ENCODE measurements around the gene KRTAP19-7. TPM values are rescaled to one million over a fixed set of nuclear protein-coding genes. Genes with fewer than 3 reads are reported as not detected.

The KRTAP19-7 gene
- total RNA-seq, 1 experiment from 2014 or later, result not detected

DNA sequence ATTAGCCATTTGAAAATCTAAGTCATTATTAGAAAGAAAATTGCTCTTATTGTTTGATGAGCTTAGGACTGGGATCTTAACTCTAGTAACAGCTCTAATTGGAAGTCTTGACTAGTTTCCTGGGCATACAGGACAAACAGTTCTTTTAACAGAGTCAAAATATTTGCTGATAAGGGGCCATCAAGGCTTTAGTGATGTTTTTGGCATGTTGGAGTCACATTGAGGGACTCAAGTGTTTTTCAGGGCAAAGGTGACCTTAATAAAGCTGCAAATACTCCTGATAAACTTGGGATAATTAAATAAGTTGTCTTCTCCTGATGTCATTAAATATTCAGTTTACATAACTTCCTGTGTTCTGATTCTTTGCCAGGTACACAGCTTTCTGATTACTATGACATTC lies 6.5 kb upstream of the KRTAP19-7 start:
- no peak overlapping the region for H3K4me2 ChIP-seq (ENCODE audit: low read length)
- no peaks in the 10 kb centered on the region for H3K4me1 ChIP-seq (ENCODE audit: control insufficient read depth in 1 of 2, insufficient read depth in 2 of 2, low read length in 2 of 2)
- TF ChIP-seq EZH2 (IDR thresholded peaks at IDR 0.05), result no peak
- DNase-seq (ENCODE audit: low read depth, low spot score) (no peak), ATAC-seq (no peak)
- no peak overlapping the region for H2AFZ ChIP-seq (ENCODE audit: low read depth, low read length, poor library complexity, severe bottlenecking)
- no peaks in the 10 kb centered on the region for H4K20me1 ChIP-seq (ENCODE audit: insufficient read depth)
- no peak overlapping the region for H3K27ac ChIP-seq (ENCODE audit: low read depth, low read length)
- no peak overlapping the region for H3K9ac ChIP-seq (ENCODE audit: low read length)
- intact Hi-C loops (cut with micrococcal nuclease), result no loop called here
- H3K36me3 ChIP-seq (ENCODE audit: control insufficient read depth in 1 of 2, insufficient read depth in 2 of 2, low read length in 2 of 2), result no peaks in the 10 kb centered on the region
- no peaks in the 10 kb centered on the region for H3K27me3 ChIP-seq (ENCODE audit: insufficient read depth, low read length)
- ChIA-PET CTCF (no interaction called here), RAD21 (ENCODE audit: low non-redundant PET in 1 of 2, low total read pairs in 2 of 2, uncharacterized antibody in 2 of 2, unreplicated experiment in 2 of 2) (no interaction called here), POLR2A (no interaction called here)
- BruUV-seq (replicated peaks), result no TSS peak
- no peaks in the 10 kb centered on the region for H3K9me2 ChIP-seq (ENCODE audit: insufficient read depth)
- no peak overlapping the region for H3K4me3 ChIP-seq (replicated peaks in 1 of 2; ENCODE audit: low read depth in 1 of 2, low read length in 2 of 2)
- peaks cover 4 to 26% of the 10 kb centered on the region in 2 experiments; a peak in 3 of 4 replicates for H3K9me3 ChIP-seq (ENCODE audit: control insufficient read depth in 1 of 2, insufficient read depth in 1 of 2, low read depth in 1 of 2, low read length in 2 of 2)
- H3K79me2 ChIP-seq (ENCODE audit: insufficient read depth, low read length), result no peaks in the 10 kb centered on the region

DNA sequence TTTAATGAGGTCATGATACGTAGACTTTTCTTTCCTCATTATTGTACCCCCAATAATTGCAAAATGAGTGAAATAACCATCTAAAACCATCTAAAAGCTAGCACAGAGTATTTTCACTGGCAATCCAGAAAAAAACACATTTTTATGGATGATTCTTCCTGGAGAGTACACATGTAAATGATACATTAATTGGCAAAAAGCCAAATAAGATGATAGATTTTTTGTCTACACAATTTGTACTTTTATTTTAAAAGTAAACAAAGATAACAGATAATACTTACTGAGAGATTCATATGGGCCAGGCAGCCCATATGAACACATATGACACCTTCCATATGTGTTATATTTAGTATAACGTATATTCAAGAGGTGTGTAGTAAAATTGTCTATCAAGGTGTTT lies 2.5 kb upstream of the KRTAP19-7 start:
- TF ChIP-seq RAD21 (IDR thresholded peaks at IDR 0.05; ENCODE audit: low read depth), result no peak
- no peak for TF ChIP-seq EZH2phosphoT487 (IDR thresholded peaks at IDR 0.05; ENCODE audit: borderline replicate concordance)
- TF ChIP-seq POLR2AphosphoS5 (IDR thresholded peaks at IDR 0.05; ENCODE audit: low read depth, low read length), result no peak
- no peak for TF ChIP-seq ZFX (IDR thresholded peaks at IDR 0.05)
- TF ChIP-seq EZH2 (IDR thresholded peaks at IDR 0.05), result no peak
- no peak for TF ChIP-seq YY1 (IDR thresholded peaks at IDR 0.05; ENCODE audit: extremely low read depth, insufficient replicate concordance, low read depth, low read length)
- no peak for ATAC-seq
- Histone ChIP-seq H3K4me1 (ENCODE audit: control insufficient read depth in 1 of 2, insufficient read depth in 2 of 2, low read length in 2 of 2) (no peaks in the 10 kb centered on the region), H3K9me2 (ENCODE audit: insufficient read depth) (no peaks in the 10 kb centered on the region), H3K36me3 (ENCODE audit: control insufficient read depth in 1 of 2, insufficient read depth in 2 of 2, low read length in 2 of 2) (no peaks in the 10 kb centered on the region), H4K20me1 (ENCODE audit: insufficient read depth) (no peaks in the 10 kb centered on the region), H3K4me2 (ENCODE audit: low read length) (no peak overlapping the region), H3K27me3 (ENCODE audit: insufficient read depth, low read length) (no peaks in the 10 kb centered on the region), H3K79me2 (ENCODE audit: insufficient read depth, low read length) (no peaks in the 10 kb centered on the region), H3K4me3 (replicated peaks in 1 of 2; ENCODE audit: low read depth in 1 of 2, low read length in 2 of 2) (no peak overlapping the region), H3K27ac (ENCODE audit: low read depth, low read length) (no peak overlapping the region), H3K9ac (ENCODE audit: low read length) (no peak overlapping the region), H3K9me3 (ENCODE audit: control insufficient read depth in 1 of 2, insufficient read depth in 1 of 2, low read depth in 1 of 2, low read length in 2 of 2) (peaks cover 0 to 19% of the 10 kb centered on the region in 2 experiments; a peak in 3 of 4 replicates), H2AFZ (ENCODE audit: low read depth, low read length, poor library complexity, severe bottlenecking) (no peak overlapping the region)
- ChIA-PET CTCF (no interaction called here), RAD21 (ENCODE audit: low non-redundant PET in 1 of 2, low total read pairs in 2 of 2, uncharacterized antibody in 2 of 2, unreplicated experiment in 2 of 2) (no interaction called here), POLR2A (no interaction called here)
- no peak for DNase-seq (ENCODE audit: low read depth, low spot score)
- BruUV-seq (replicated peaks), result no TSS peak
- intact Hi-C loops (cut with micrococcal nuclease), result no loop called here

Measured in HCT116 (cell line).